Stimulated activated CD8-positive, alpha-beta memory T cell treated with anti-CD3 and anti-CD28 coated beads, Interleukin-12 subunit alpha, Interleukin-12 subunit beta, amount 100 ng/mL, for 24 hours (primary cell): Measurements from ENCODE around the gene CMTM5.
"Not testable (repeated sequence)": the region's sequence is repeated elsewhere in the genome, so short reads cannot be mapped to it uniquely, and the experiment has no call there.

Experiments
- DNase-seq: peaks from one replicate; pipeline ENCODE4 v3.0.0-alpha.2; 2020; ENCODE audit errors: extremely low read depth

The CMTM5 gene

GRCh38 chr14:23398348-23398747, 21.5 kb downstream of the CMTM5 start:
- DNase-seq, result no peak

DNA sequence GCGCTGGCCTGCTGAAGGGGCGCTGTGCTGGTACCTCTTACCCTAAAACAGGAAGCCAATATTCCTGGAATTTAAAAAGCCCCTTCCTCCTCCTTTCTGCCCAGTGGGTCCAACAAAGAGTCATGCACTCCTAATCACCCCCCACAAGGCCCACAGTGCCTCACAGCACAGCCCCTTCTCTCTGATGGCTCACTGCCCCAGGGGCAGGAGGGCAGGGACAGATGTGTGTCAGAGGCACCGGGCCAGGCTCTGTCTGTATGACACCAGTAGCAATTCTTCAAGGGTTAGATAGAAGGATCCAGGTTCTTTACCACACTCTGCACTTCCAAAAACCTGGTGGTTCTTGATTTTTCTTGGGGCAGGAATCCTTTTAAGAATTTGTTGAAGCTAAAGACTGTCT, 22.3 kb downstream of the CMTM5 start:
- DNase-seq, result no peak

DNA sequence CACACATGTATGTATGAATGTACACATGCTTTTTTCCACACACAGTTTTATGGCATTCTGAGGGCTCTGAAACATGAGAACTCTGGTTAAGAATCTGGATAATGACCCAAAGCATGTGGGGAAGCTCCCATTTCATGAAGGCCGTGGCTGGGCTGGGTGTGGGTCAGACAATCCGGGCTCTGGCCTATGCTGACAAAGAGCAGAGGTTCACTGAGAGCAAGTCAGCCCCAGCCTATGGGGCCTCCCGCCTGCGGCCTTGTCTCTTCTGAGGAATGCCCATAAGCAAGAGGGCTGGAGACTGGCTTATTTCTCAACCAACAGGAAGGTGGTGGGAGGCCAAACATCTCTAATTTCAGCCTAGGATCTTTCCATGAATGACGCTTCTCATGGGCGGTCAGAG, 22.7 kb downstream of the CMTM5 start:
- no peak for DNase-seq

DNA sequence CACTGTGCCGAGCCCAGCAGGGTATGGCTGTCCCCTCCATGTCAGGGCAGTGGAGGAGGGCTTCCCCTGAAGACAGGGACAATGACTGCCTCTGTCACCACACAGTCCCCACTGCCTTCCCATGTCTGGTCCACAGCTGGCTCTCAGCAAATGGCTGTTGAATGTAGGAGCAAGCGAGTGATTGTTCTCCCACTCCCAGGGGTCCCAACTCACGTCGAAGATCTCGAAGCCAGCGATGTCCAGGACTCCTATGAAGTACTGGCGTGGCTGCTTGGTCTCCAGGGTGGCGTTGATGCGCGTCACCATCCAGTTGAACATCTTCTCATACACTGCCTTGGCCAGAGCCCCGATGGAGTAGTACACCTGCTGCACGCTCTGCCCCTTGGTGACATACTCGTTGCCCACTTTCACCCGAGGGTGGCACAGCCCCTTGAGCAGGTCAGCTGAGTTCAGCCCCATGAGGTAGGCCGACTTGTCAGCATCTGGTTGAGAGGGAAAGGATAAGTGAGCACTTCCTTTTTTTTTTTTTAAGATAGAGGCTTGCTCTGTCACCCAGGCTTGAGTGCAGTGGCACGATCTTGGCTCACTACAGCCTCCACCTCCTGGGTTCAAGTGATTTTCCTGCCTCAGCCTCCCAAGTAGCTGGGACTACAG, 23.8 kb downstream of the CMTM5 start:
- not testable (repeated sequence) for DNase-seq

DNA sequence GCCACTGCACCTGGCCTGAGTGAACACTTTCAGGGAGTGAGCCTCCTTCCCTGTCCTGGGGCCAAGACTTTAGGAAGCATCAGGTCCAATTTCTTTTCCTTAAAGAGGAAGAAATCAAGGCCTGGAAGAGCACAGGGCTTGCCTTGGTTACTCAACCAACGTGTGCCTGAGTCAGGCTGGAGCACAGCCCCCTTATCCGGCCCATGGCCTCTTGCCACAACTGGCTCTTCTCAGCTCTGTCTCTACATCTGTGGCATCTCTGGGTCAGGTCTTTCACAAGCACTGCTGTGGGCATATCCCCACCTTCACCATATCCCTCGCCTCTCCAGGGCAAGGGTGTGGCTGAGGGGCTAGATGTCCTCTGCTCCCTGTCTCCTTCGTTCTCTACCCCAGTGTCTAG, 24.4 kb downstream of the CMTM5 start:
- no peak for DNase-seq

- no peak for DNase-seq
These were observed 25.7 kb downstream of the CMTM5 start for GRCh38 chr14:23402296-23403138.

DNA sequence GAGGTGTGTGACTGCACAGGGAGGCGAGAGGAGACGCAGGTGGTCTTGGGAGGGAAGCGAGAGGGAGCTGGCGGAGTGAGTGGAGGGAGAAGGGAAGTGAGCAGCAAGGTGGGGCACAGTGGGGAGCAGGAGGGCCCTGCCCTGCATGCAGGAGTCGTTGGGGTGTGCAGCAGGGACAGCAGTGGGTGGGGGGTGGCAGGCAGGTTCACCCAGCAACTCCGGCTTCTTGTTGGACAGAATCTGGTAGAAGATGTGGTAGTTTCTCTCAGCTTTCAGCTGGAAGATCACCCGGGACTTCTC, 26.2 kb downstream of the CMTM5 start:
- no peak for DNase-seq

DNA sequence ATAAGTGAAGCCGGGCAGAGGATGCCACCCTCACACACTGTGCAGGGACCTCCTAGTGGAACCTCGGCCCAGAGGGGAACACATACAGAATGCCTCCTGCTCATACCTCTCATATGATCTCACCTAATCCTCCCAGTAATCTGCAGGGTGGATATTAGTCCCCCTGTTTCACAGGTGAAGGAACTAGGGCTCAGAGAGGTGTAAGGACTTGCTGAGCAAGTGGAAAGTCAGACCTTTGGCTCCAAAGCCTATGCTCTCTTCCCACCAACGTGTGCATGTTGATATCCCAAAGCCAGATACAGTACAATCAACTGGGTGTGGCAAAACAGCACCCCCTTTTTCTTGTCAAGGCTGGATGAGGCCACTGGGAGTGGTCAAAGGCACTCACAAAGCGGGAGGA, 27.1 kb downstream of the CMTM5 start:
- no peak for DNase-seq

DNA sequence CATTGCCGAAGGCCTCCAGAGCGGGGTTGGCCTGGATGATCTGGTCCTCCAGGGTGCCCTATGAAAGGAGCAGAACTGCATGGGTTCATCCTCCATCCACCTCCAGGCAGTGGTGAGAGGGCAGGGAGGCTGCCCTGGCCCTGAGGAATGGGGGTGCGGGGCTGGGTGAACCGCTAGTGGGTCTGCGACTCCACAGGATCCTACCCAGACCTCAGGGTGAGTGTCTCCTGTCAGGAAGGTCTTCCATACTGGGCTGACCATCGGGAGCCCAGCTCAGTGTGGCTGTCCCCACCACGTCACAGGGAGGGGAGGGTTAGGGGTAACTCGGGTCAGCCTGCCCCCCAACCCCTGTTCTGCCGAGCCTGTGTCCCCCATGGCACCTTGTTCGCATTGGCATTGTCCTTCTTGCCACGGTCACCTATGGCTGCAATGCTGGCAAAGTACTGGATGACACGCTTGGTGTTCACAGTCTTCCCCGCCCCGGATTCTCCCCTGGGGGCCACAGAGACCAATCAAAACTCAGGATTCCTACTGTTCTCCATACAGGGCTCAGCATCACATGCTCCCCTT, 27.6 kb downstream of the CMTM5 start:
- no peak for DNase-seq

- DNase-seq, result no peak
These were observed 28.2 kb downstream of the CMTM5 start for GRCh38 chr14:23405096-23405495.

- no peak for DNase-seq
These were observed 28.7 kb downstream of the CMTM5 start for GRCh38 chr14:23405516-23406025.

DNA sequence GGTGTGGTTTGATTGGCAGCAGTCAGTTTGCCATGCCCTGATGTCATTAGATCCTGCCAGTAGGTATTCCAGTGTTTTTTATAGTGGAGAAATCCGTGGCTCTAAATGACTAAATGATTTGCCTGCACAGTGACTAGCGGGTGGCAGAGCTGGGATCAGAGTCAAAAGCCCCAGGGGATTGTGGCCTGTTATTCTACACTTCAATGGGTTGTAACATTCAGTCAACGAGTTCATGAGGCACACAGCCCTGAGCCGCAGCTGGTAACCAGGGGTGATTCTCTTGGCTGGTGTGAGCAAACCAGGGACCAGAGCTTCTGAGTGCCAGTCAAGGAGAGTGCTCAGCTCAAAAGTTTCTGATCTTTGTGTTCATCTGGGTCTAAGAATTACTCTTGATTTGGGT, 29.4 kb downstream of the CMTM5 start:
- no peak for DNase-seq

DNA sequence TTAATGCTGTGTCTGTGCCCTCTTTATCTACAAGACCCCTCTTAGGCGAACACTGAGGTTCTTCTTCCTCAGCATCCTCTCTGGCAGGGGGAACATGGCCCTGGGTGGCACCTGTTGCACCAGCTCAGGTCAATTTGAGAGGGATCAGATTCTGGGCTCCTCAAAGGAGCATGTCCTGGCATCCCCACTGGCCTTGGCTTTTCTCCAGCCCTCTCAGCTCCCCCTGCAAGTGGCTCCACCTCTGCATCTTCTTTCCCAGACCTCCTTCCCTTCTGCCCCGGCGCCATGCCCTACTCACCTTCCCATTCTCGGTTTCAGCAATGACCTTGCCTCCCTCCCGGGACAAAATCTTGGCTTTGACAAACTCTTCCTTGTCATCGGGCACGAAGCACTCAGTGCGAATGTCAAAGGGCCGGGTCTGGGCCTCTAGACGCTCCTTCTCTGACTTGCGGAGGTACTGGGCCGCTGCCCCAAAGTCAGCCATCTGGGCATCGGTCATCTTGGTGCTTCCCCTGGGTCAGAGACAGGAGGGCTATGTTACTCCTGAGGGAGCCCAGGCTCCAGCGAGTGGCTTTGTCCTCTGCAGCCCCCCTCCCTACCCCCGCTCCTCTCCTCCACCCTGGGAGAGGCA, 30.0 kb downstream of the CMTM5 start:
- DNase-seq, result no peak

DNA sequence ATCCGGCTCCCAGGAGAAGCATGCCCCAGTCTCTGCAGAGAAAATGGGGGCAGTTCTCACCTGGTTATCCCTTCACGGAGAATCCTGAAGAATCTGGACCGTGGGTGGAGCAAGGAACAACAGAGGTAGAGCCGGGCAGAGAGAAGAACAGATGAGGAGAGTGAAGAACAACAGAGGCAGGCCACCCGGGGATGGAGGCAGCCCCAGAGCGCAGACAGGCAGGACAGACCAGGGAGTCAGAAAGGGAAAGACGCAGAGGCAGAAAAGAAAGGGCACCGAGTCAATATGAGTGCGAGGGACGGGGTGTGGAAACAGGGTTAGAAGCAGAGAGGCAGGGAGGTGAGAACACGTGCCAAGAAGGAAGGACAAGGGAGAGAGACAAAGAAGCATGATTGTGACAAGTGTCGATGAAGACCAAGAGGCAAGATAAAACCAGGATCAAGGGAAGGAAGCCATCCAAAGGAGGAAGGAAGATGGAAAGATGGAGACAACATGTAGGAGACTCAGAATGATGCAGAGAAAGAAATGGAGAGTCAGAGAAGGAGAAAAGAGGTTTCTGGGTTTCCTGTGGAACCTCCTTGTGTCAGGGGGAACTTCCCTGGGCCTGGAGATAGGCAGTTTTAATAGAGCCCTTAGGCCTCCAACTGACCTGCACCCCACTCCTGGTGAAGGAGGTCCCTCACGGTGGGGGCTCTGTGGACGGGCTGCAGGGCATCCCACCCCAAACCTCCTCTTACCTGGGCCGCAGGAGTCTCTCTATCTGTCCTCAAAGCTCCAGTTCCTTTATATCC, 30.9 kb downstream of the CMTM5 start, which contains the start of gene MYH6:
Gene MYH6, minus strand, starts transcription at position 758 of the 791 bp plus-strand sequence. CDS start 1,050 bp downstream, outside the sequence.
- no peak for DNase-seq

DNA sequence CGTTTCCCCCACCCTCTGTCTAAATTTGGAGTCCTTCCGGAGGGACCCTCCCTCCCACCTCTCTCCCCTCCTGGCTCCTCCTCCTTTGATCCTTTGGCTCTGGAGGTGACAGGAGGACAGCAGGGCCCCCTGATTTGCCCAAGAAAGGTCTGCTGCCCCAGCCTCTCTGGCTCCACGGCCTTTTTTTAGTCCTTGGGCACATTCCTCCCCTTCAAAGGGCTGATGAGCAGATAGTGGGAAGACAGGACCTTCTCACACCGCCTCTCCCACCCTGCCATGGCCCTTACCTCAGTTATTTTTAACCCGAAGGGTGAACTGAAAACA, 31.4 kb downstream of the CMTM5 start:
- DNase-seq, result no peak

DNA sequence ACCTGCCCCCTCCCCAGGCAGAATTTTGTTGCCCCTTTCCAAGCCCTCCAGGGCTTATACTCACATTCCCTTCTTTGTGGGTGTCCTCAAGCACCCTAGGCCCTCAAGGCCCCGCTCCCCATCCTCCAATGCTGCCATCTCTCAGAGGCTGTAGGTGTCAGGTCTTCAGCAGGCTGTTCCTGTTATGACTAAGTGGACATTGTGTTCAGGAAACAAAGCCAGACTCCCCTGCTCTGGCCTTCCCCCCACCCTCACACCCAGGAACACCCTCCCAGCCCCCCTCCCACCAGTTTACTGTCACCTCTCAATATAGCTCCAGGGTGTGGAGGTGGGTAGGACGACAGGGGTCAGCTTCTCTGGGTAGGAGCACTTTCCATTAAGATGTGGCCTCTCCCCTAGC, 32.6 kb downstream of the CMTM5 start:
- no peak for DNase-seq

GRCh38 chr14:23409966-23410635, 33.3 kb downstream of the CMTM5 start:
- DNase-seq, result no peak

DNA sequence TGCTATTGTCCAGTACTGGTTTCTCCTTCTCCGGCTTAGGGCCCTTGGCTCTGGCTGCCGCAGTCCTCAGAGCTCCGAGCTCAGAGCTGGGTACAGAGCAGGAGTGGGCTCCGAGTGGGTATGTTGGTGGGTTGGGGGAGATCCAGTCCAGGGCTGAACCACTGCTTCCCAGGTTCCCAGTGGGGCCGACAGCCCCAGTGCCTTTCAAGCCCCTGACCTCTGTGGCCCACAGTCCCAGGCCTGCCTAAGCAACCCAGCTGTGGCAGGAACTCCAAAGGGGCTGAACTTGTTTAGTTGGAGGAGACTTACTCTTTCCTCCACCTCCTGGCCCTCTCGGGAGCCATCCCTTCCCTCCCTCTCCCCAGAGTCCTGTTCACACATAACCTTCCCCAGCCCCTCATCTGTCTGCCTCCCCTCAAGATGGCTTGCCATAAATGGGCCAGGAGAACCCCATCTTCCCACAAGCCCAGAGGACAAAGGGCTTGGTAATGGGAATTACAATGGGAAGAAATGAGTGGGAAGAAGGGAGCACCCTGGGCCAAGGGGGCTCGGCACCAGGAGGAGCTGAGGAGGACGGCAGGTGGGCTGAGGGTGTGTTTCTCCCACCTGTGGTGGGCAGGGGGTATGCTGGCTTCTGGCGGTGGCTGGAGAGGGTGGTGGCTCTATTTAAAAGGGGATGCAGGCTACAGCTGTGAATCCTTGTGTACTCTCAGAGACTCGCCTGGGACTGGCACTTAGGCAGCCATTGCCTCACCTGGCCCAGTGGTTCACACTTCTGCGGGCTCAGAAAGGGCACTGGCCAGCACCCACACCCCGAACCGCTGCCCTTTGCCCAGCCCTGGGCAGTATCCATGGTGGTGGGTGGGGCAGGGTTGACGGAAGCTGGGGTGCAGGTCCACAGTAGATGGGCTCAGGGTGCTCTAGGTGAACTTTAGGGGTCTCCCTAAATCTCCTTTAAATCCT, 35.0 kb downstream of the CMTM5 start:
- DNase-seq, result no peak

GRCh38 chr14:23413681-23414080, 36.8 kb downstream of the CMTM5 start:
- DNase-seq, result no peak

DNA sequence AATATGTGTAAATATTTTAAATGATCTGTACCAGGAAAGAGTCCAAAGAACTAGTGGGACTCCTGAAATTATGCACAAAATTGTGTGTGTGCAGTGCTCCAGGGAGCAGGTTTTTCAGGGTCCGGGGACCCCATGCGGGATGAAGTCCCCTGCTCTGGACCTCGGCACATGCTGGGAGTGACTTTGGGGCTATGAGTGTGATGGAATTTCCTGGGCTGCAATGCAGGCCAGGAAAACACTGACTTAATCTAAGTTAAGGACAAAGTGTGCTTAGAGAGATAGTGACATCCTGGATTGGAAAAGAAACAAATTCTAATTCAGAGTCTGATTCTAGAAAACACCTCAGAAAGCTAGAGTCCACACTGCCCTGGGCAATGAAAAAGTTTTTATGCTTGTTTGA, 37.4 kb downstream of the CMTM5 start:
- no peak for DNase-seq
